IMR-90 (cell line): Measurements from ENCODE around the gene PGLYRP2. TPM values are rescaled to one million over a fixed set of nuclear protein-coding genes. Genes with fewer than 3 reads are reported as not detected.

ENCODE experiments used
- ATAC-seq: fragments of 200-7000 bp; cut with Tn5 transposase; 2 replicates; pipeline ENCODE4 v1.9.1; 2020; ENCODE audit warnings: low read depth, mild to moderate bottlenecking, moderate library complexity
- BruUV-seq: library from RNA; stranded (reverse); fragments of 400-500 nt; replicated peaks from 2 replicates; lab custom pipeline; 2021; lab: Mats Ljungman, UMichigan
- CTCF ChIA-PET: fragments of 300-600 bp; formaldehyde crosslinking; extraction: SDS; loops from one replicate; lab custom pipeline; 2021; ENCODE audit warnings: antibody characterized with exemption; lab: Yijun Ruan, JAX
- POLR2A ChIA-PET: fragments of 300-600 bp; sonication (Branson Sonifier 250); formaldehyde crosslinking; loops from one replicate; lab custom pipeline; 2022; ENCODE audit warnings: antibody characterized with exemption; ENCODE audit not compliant: unreplicated experiment; lab: Charles Lee
- DNase-seq: peaks from one replicate; pipeline ENCODE4 v3.0.0; 2013
- H2AFZ ChIP-seq: replicated peaks from 2 replicates; pipeline ENCODE3; 2013; ENCODE audit warnings: low read length, mild to moderate bottlenecking; ENCODE audit not compliant: poor library complexity
- H2AK5ac ChIP-seq: 2 replicates; pipeline ENCODE4 v1.6.1; 2013; ENCODE audit warnings: low read depth, low read length, inconsistent platforms
- H2AK9ac ChIP-seq: replicated peaks from 2 replicates; pipeline ENCODE3; 2013; ENCODE audit warnings: mild to moderate bottlenecking, low read depth, low read length, moderate library complexity; ENCODE audit not compliant: poor library complexity
- H2BK120ac ChIP-seq: 2 replicates; pipeline ENCODE4 v1.6.1; 2013; ENCODE audit warnings: low read depth, low read length, inconsistent platforms
- H2BK15ac ChIP-seq: 3 replicates; pipeline ENCODE4 v1.6.1; 2013; ENCODE audit warnings: low read depth, low read length, inconsistent platforms
- H2BK20ac ChIP-seq: 2 replicates; pipeline ENCODE4 v1.6.1; 2013; ENCODE audit warnings: low read depth, mild to moderate bottlenecking, inconsistent platforms, low read length, moderate library complexity
- H2BK5ac ChIP-seq: 2 replicates; pipeline ENCODE4 v1.6.1; 2013; ENCODE audit warnings: mild to moderate bottlenecking, low read depth, low read length, inconsistent platforms; ENCODE audit not compliant: poor library complexity, severe bottlenecking
- H3K14ac ChIP-seq: replicated peaks from 2 replicates; pipeline ENCODE4 v1.6.1; 2013; ENCODE audit warnings: low read depth, low read length, inconsistent platforms
- H3K18ac ChIP-seq: 2 replicates; pipeline ENCODE4 v1.6.1; 2013; ENCODE audit warnings: low read depth, low read length, control low read depth
- H3K23ac ChIP-seq: 2 replicates; pipeline ENCODE4 v1.6.1; 2013; ENCODE audit warnings: low read depth, low read length, inconsistent platforms
- H3K27ac ChIP-seq: 2 replicates; pipeline ENCODE4 v1.5.1; 2013; ENCODE audit warnings: mild to moderate bottlenecking, control low read depth, low read length; ENCODE audit not compliant: insufficient read depth
- H3K27me3 ChIP-seq: 2 replicates; pipeline ENCODE4 v1.6.1; 2013; ENCODE audit warnings: low read length; ENCODE audit not compliant: control insufficient read depth, insufficient read depth
- H3K36me3 ChIP-seq: 2 replicates; pipeline ENCODE4 v1.6.1; 2013; ENCODE audit warnings: low read length, mixed read lengths; ENCODE audit not compliant: control insufficient read depth, insufficient read depth
- H3K4ac ChIP-seq: 2 replicates; pipeline ENCODE4 v1.6.1; 2013; ENCODE audit warnings: low read depth, low read length, inconsistent platforms
- H3K4me1 ChIP-seq: 2 replicates; pipeline ENCODE4 v1.6.1; 2013; ENCODE audit warnings: low read length, mixed read lengths; ENCODE audit not compliant: control insufficient read depth, insufficient read depth
- H3K4me2 ChIP-seq: 2 replicates; pipeline ENCODE4 v1.6.1; 2013; ENCODE audit warnings: low read depth, mild to moderate bottlenecking, control low read depth, low read length, moderate library complexity
- H3K4me3 ChIP-seq: 2 replicates; pipeline ENCODE4 v1.5.1; 2013; ENCODE audit warnings: low read depth, mild to moderate bottlenecking, control low read depth, low read length, moderate library complexity; ENCODE audit not compliant: insufficient read depth
- H3K56ac ChIP-seq: 2 replicates; pipeline ENCODE4 v1.6.1; 2013; ENCODE audit warnings: low read length, inconsistent platforms; ENCODE audit not compliant: insufficient read depth; ENCODE audit errors: extremely low read depth
- H3K79me1 ChIP-seq, 2 experiments: 2 replicates each; pipeline ENCODE4 v1.6.1; 2013; ENCODE audit warnings: low read length in 2 of 2, inconsistent platforms in 1 of 2, low read depth in 1 of 2
- H3K9ac ChIP-seq: 2 replicates; pipeline ENCODE4 v1.6.1; 2013; ENCODE audit warnings: low read depth, low read length, control low read depth
- H3K9me1 ChIP-seq: 2 replicates; pipeline ENCODE4 v1.6.1; 2013; ENCODE audit warnings: low read length, inconsistent platforms; ENCODE audit not compliant: insufficient read depth
- H3K9me3 ChIP-seq: 2 replicates; pipeline ENCODE4 v1.6.1; 2013; ENCODE audit warnings: low read length; ENCODE audit not compliant: control insufficient read depth, insufficient read depth
- H4K20me1 ChIP-seq: 2 replicates; pipeline ENCODE4 v1.6.1; 2013; ENCODE audit warnings: low read length, inconsistent platforms; ENCODE audit not compliant: insufficient read depth
- H4K5ac ChIP-seq: 2 replicates; pipeline ENCODE4 v1.6.1; 2013; ENCODE audit warnings: mild to moderate bottlenecking, low read depth, low read length, control low read depth
- H4K8ac ChIP-seq, 2 experiments: 2 replicates each; pipeline ENCODE4 v1.6.1; 2013; ENCODE audit warnings: low read depth in 2 of 2, low read length in 2 of 2, control low read depth in 1 of 2, inconsistent platforms in 1 of 2
- H4K91ac ChIP-seq: 2 replicates; pipeline ENCODE4 v1.6.1; 2013; ENCODE audit warnings: low read depth, low read length, inconsistent platforms; ENCODE audit not compliant: insufficient read depth
- CEBPB ChIP-seq: IDR thresholded peaks from 2 replicates; pipeline ENCODE4 v1.6.1; 2012; ENCODE audit warnings: low read depth, low read length, improper control_type of control experiment
- CHD1 ChIP-seq: IDR thresholded peaks from 2 replicates; pipeline ENCODE4 v1.6.1; 2012; ENCODE audit warnings: low read depth, low read length, improper control_type of control experiment
- CTCF ChIP-seq: conservative IDR thresholded peaks from 2 replicates; pipeline ENCODE4 v1.5.1; 2012; ENCODE audit warnings: mild to moderate bottlenecking, low read depth, low read length, improper control_type of control experiment
- ELK1 ChIP-seq: fragments of 150-350 bp; IDR thresholded peaks from 2 replicates; pipeline ENCODE4 v1.6.1; 2016; ENCODE audit warnings: low read depth, mild to moderate bottlenecking, low read length, moderate library complexity, borderline replicate concordance
- MAFK ChIP-seq: IDR thresholded peaks from 2 replicates; pipeline ENCODE4 v1.6.1; 2012; ENCODE audit warnings: low read depth, low read length, improper control_type of control experiment
- POLR2A ChIP-seq: IDR thresholded peaks from 2 replicates; pipeline ENCODE4 v1.6.1; 2012; ENCODE audit warnings: mild to moderate bottlenecking, low read depth, low read length
- WGBS, 2 experiments: methylation state at CpG; one replicate each; pipeline versions ENCODE4 v1.1.5 to v1.1.7; 2013; ENCODE audit warnings: missing lambda C conversion rate in 2 of 2; ENCODE audit not compliant: insufficient read length in 1 of 2; ENCODE audit errors: extremely low coverage in 2 of 2; 5-methylcytosine and 5-hydroxymethylcytosine counted together
- dilution Hi-C: fragments of 300-500 bp; cut with HindIII; formaldehyde crosslinking; loops from one replicate; pipeline ENCODE4 v1.14.3; 2018; ENCODE audit warnings: low sequenced_read_pairs; ENCODE audit not compliant: unreplicated experiment
- in situ Hi-C: fragments of 300-500 bp; cut with MboI; formaldehyde crosslinking; loops from 3 replicates; pipeline ENCODE4 v1.14.3; 2019; ENCODE audit warnings: low sequenced_read_pairs, inconsistent platforms, mixed read lengths
- intact Hi-C: fragments of 100-400 bp; cut with micrococcal nuclease; formaldehyde crosslinking; loops from 2 replicates; pipeline ENCODE4 v1.10.0; 2022
- polyA plus RNA-seq, 3 experiments: library from polyadenylated mRNA; depleted of rRNA; stranded (reverse); fragments of >200 nt; gene quantifications; 2 replicates each; pipeline ENCODE4 v1.2.3, GENCODE V29; 2012; ENCODE audit warnings: low replicate concordance in 1 of 3
- total RNA-seq: library from RNA; depleted of rRNA; stranded (reverse); fragments of >200 nt; gene quantifications from 2 replicates; pipeline ENCODE4 v1.2.3, GENCODE V29; 2012

Gene PGLYRP2
- total and polyA plus RNA-seq, 2 of the 4 experiments (the other 2 are of a cell fraction): not detected

GRCh38 chr19:15439821-15440641 lies 39.3 kb downstream of the PGLYRP2 start:
- no peak overlapping the region for H2BK20ac ChIP-seq
- intact Hi-C loops: loop anchor here (5.0 kb wide), 1 partner anchor 348 kb away; no protein-coding TSS in a partner anchor
- WGBS, 2 experiments: 91% methylated on average over 17 of the region's 38 CpGs; no CpG with 5 or more reads in 1 of the 2 experiments
- no peak overlapping the region for H2BK15ac ChIP-seq
- DNase-seq (no peak), ATAC-seq (no peak)
- H3K4me2 ChIP-seq: no peak overlapping the region
- H3K9me3 ChIP-seq: no peaks in the 10 kb centered on the region
- H3K36me3 ChIP-seq: no peaks in the 10 kb centered on the region
- H3K56ac ChIP-seq: no peak overlapping the region
- no peak overlapping the region for H3K9ac ChIP-seq
- no peak overlapping the region for H3K4me3 ChIP-seq
- no peak overlapping the region for H3K18ac ChIP-seq
- no peak overlapping the region for H3K23ac ChIP-seq
- no peaks in the 10 kb centered on the region; a peak in 1 of 4 replicates for H3K79me1 ChIP-seq
- no peak overlapping the region for H2AK9ac ChIP-seq
- TF ChIP-seq CTCF (no peak), POLR2A (no peak), ELK1 (no peak), CEBPB (no peak), CHD1 (no peak), MAFK (no peak)
- H3K4me1 ChIP-seq: peaks cover 13% of the 10 kb centered on the region
- dilution Hi-C loops: no loop called here
- BruUV-seq: no TSS peak
- no peak overlapping the region for H4K91ac ChIP-seq
- POLR2A ChIA-PET: no interaction called here
- H3K4ac ChIP-seq: no peak overlapping the region
- H3K27me3 ChIP-seq: no peaks in the 10 kb centered on the region
- H2AFZ ChIP-seq: no peak overlapping the region
- no peak overlapping the region for H2BK5ac ChIP-seq
- CTCF ChIA-PET: interaction anchor here (0.7 kb wide), 1 partner anchor 314 kb away, joined by 3 read pairs; a partner anchor contains a TSS
- H3K27ac ChIP-seq: no peak overlapping the region
- in situ Hi-C loops: loop anchor here (25.0 kb wide), 1 partner anchor 878 kb away; the partner anchor contains the start of gene NDUFB7
- no peaks in the 10 kb centered on the region for H4K20me1 ChIP-seq
- no peaks in the 10 kb centered on the region for H3K9me1 ChIP-seq
- H4K8ac ChIP-seq: no peak overlapping the region
- H3K14ac ChIP-seq: no peak overlapping the region
- H2AK5ac ChIP-seq: no peak overlapping the region
- no peak overlapping the region for H2BK120ac ChIP-seq
- H4K5ac ChIP-seq: no peak overlapping the region
